ENCODE measurements around the gene TMEM220.

The TMEM220 gene

DNA sequence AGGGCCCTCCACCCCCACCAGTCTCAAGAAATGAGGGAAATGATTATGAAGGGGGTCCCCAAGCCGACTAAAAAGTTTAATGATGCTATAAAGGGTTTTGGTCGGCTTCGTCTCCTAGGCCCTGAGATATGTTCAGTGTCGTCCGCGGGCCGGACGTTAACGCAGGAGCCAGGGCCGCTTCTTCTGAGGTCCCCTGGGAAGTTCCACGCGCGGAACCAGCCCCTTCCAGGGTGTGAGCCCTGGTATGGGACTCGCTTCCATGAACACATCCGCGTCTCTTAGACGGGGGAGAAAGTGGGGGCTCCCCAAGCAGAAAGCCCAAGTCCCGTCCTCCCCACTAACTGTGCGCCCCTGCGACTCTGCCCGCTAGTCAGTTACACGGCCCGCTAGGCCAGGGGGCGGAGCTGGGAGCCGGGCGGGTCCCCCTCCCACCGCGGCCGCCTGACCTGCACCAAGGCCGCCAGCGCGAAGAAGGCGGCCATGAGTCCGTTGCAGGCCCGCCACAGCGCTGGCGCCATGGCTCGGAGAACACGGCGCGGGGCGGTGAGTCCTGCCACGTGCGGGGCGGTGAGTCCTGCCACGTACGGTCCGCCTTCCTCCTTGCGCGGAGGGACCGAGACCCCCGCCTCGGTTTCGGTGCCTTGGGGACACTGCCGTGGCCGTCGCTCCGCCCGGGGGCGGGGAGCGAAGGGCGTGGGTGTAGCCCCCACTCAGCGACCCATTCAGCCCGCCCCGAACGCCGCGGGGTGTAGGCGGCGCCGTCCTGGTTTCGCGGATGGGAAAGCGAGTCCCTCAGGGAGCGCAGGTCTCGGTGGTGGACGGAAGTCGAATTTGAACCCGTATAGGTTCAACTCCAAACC lies at the start of gene TMEM220:
TMEM220 (minus strand) TSS at position 690 of the 860 bp plus-strand sequence; CDS start at position 518, 172 bp downstream.
- peak within 1 kb of the TSS; percentile 52 for H3K4me3 ChIP-seq (ENCODE audit: low read length)
- no peak for TF ChIP-seq CTCF (IDR thresholded peaks at IDR 0.05; ENCODE audit: insufficient read depth, low read depth, low read length, missing control alignments)
- peak; percentile 40 for DNase-seq (ENCODE audit: low read depth)

DNA sequence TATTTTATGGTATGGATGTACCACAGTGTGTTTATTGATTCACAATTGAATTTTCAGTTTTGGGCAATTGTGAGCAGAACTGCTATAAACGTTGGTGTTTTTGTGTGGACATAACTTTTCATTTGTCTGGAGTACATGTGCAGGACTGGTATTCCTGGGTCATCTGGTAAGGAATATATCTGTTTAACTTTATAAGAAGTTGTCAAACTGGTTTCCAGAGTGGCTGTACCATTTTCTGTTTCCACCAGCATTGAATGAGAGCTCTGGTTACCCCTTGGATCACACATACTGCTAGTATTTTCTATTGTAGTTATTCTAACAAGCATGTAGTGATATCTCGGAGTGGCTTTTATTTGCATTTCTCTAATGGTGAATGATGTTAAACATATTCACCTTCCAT lies 49.8 kb upstream of the TMEM220 start:
- no peak for DNase-seq (ENCODE audit: low read depth)
- TF ChIP-seq CTCF (IDR thresholded peaks at IDR 0.05; ENCODE audit: insufficient read depth, low read depth, low read length, missing control alignments), result no peak
- H3K4me3 ChIP-seq (ENCODE audit: low read length), result no peak overlapping the region

DNA sequence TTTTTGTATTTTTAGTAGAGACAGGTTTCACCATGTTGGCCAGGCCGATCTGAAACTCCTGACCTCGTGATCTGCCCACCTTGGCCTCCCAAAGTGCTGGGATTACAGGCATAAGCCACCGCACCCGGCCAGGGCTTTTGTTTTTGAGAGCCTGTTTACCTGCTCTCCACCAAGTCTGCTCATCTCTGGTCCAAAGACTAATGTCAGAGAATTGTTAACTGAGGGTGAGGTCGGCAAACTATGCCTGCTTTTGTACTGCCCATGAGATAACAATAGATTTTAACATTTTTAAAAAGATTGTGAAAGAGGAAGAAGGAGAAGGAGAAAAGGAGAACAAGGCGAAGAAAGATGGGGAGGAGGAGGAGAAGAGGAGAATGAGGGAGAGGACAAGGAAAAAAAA lies 48.1 kb upstream of the TMEM220 start:
- DNase-seq (ENCODE audit: low read depth), result no peak
- no peak for TF ChIP-seq CTCF (IDR thresholded peaks at IDR 0.05; ENCODE audit: insufficient read depth, low read depth, low read length, missing control alignments)
- no peak overlapping the region for H3K4me3 ChIP-seq (ENCODE audit: low read length)

DNA sequence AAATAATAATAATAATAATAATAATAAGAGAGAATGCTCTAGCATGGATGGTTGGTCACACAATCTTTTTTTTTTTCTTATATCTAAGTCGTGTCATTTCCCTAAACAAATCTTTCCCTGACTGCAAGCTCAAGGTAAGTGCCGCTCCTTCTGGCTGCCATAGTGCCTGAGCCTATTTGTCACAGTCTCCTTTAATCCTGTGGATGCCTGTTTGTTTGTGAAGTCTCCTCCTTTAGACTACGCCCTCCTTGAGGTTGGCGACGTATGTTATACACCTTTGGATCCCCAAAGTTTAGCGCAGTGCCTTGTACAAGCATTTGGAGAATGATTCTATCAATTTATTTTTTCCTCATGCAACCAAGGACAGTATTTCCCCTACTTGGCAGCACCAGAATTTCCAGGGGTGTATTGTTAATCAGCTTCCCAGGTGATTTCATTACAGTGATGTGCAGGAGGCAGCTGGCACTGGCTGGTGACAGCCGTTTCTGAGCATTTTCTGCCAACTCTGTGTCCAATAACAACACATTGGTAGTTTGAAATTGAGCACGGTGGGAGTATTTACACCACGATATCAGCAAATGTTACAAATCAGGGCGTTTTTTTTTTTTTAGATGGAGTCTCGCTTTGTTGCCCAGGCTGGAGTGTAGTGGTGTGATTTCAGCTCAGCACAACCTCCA lies 47.4 kb upstream of the TMEM220 start:
- no peak overlapping the region for H3K4me3 ChIP-seq (ENCODE audit: low read length)
- TF ChIP-seq CTCF (IDR thresholded peaks at IDR 0.05; ENCODE audit: insufficient read depth, low read depth, low read length, missing control alignments), result no peak
- no peak for DNase-seq (ENCODE audit: low read depth)

- DNase-seq (ENCODE audit: low read depth), result no peak
- H3K4me3 ChIP-seq (ENCODE audit: low read length), result no peak overlapping the region
- TF ChIP-seq CTCF (IDR thresholded peaks at IDR 0.05; ENCODE audit: insufficient read depth, low read depth, low read length, missing control alignments), result no peak
Observed at GRCh38 chr17:10776381-10776780, 46.6 kb upstream of the TMEM220 start.

DNA sequence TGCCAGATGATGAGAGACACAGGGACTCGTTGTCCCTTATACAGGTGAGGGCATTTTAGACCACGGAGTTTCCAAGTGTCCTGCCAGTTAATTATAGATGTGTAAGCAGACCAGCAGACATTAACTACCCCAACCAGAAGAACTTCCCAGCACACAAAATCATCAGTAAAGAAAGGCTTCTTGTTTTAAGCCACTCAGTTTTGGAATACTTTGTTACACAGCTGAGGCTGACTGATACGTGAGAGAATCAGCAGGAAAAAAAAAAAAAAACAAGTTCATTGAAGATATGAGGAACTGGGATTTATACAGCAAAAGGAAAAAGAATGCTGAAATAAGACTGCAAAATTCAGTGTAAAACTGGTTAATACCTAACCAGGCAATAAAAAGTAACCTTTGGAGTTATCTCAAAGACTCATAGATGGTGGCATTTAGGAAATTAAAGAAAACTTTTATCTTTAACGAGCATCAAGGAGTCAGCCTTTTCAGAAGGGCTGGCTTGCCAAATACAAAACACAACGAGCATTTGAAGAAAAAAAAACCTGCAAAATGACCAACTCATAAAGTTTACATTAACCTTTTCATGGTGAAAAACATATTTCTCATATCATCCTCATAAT lies 46.0 kb upstream of the TMEM220 start:
- no peak overlapping the region for H3K4me3 ChIP-seq (ENCODE audit: low read length)
- DNase-seq (ENCODE audit: low read depth), result no peak
- no peak for TF ChIP-seq CTCF (IDR thresholded peaks at IDR 0.05; ENCODE audit: insufficient read depth, low read depth, low read length, missing control alignments)

Data from epithelial cell of esophagus (primary cell).